HG03097 (cell line): ENCODE data around the gene NLGN1.

Experiments used
- ATAC-seq: cut with Tn5 transposase; IDR thresholded peaks from one replicate; pipeline ENCODE4 v1.9.1; 2021; ENCODE audit not compliant: unreplicated experiment, low FRiP score

The NLGN1 gene

DNA sequence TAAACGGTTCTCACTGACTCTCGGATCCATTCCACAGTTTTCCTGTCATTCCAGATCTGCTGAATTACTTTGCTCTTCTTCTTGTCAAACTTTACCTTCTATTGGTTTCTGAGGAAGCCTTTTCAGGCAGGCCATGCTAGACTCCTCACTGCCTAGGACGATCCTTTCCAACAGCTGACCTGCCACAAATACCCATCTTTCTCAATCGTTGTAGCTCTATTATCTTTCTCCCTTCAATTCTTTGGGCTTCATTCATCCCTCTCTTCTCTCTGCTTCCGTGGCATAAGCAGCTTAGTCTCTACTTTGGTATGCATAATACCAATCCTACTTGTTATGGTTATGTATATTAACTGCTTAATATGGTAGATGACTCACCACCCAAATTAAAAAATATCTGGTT lies 421.8 kb downstream of the NLGN1 start:
- ATAC-seq = no peak

DNA sequence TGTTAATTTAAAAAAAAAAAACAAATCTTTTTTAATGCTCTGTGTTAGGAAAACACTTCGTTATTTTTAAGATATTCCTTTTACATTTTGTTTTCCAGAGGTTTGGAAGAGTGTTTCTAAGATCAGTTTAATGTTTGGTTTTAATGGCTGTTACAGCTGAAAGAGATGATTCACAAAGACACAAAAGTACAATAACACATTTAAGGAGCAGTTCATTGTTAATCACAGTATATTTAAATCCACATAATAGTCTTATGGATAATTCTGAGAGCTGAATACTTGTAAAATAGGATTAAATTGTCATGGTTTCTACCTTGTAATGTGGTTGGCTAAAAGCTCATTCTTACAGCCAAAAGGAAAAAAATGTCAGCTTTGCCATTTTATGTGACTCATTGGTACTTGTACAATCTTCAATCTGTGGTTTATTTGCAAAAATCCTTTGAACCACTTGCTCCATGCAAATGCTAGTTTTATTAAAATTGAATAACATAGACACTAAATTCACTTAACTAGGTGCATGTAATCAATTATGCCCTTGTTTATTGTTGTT lies 426.4 kb downstream of the NLGN1 start:
- no peak for ATAC-seq

DNA sequence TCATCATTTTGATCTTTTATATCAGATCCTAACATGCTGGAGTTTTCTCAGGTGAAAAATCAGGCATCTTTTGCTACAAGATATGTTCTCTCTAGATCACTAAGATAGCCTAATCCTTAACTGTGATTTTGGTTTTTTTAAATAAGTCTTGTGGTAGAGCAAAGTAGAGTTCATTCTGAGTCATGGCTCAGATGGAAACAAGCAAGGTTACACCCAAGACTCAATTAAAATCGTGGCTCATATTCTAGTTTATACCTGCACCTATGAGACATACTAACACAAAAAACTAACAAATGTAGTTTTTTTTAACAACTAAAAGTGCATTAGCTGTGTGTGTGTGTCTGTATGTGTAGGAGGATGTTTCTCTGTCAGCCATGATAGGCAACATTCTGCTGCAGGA lies 428.2 kb downstream of the NLGN1 start:
- no peak for ATAC-seq

DNA sequence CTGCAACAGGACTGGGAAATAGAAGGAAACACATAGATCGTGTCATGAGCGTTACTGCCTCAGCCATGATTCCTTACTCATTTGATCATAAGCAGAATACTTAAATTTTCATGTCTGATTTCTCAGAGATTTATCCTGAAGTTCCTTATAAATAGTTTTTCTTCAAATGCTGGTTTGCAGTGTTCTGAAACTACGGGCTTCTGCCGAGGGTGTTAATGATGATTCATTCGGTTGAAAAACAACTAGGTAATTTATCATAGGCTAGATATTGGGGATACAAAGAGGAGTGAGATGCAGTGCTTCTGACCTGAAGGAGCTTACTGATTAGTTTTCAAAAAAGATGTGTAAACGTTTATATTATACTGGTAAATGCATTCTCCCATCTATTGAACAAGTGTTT lies 428.9 kb downstream of the NLGN1 start:
- ATAC-seq = no peak

DNA sequence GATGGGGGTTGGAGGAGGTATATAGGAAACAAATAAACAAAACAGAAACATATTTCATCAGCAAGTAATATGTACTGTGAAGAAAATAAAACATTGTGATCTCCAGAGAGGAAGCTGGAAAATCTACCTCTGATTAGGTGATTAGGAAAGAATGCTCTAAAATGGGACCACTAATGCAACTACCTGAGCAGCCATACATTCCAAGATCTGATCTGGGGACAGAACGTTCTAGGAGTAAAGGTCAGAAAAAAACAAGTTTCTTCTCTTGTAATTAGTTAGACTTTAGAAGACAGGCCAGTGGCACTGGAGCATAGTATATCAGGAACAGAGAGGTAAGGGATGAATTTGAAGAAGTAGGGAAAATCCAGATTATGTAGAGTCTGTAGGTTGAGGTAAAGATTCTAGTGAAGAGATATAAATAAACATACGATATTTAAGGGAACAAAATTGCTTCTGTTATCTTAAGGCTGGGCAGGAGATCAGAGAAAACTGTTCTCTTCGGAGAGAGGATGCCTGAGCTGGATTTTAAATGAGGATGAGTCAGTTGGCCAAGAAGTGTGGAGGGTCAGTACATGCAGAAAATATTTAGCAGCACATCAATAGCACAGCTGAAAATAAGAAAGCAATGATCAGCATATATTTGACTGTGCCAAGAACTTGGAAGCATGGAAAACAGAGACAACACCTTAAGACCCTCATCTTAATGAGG lies 429.5 kb downstream of the NLGN1 start:
- no peak for ATAC-seq

DNA sequence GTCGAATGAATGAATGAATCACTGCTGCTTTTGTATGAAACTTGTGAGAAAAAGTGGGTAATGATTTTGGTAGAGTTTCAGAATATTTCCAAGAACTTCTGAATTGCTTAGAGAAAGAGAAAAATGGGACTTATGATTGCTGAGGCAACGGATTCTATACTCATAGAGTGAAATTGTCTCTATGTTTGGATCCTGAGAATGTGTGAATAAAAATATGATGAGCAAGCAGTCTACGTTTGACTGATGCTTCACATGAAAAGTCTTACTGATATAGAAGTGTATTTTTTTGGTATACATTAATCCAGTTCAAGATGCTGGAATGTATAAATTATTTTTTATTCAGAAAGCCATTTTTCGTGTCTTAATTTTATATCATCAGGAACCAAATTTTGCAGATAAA lies 441.1 kb downstream of the NLGN1 start:
- ATAC-seq = no peak

DNA sequence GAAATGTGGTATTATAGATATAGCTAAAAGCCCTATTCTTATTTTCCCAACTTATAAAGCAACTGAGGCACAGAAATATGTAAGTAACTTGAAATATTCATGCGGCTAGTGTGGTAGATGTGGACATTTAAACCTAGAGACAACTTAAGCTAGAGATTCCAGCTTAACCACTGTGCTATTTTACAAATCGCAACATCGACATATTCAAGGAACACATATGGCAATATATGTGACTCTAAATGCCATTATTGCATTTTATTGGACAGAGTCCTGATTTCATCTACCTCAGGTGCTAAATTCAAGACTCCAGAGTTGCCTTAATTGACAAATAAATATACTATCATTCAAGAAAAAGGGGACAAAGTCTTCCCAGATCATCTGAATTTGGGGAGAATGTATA lies 442.3 kb downstream of the NLGN1 start:
- ATAC-seq = no peak

DNA sequence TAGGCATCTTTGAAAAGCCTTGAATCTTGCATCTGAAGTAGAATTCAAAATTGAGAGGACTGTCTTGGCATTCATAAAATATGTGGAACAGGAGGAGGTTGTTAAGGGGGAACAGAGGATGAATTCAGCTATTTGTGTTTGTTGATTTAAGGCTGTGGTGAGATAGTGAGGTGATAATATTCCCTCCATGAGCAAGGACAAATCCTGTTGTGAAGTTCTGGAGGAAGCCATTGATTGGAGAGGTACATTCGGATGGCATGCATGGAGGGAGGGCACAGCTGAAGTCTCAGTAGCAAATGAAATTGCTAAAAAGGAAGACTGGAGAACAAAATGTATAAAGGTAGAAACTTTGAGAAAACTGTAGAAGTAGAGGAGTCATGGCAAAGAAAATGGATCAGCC lies 443.8 kb downstream of the NLGN1 start:
- no peak for ATAC-seq

DNA sequence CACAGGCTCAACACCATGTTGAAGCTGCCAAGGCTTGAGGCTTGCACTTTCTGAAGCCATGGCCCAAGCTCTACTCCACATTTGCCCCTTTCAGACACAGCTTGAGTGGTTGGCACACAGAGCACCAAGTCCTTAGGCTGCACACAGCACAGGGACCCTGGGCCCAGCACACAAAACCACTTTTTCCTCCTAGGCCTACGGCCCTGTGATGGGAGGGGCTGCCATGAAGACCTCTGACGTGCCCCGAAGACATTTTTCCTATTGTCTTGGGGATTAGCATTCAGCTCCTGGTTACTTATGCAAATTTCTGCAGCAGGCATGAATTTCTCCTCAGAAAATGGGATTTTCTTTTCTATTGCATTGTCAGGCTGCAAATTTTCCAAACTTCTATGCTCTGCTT lies 445.5 kb downstream of the NLGN1 start:
- no peak for ATAC-seq

DNA sequence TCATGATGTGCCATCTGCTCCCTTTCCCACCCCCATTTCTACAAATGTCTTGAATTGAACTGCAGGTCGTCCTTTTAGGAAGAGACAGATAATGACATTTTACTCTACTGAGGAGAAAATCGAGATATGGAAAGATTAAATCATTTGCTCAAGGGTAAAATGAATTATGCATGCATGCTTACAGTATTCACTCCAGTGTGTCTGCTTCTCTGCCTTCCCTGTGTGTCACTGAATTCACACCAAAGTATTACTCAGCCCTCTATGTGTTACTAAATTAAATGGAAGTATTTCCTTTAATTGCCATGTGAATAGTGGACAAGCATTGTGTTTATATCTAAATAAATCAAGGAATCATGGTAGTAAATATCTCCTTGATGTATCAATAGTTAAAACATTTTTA lies 449.0 kb downstream of the NLGN1 start:
- ATAC-seq = no peak

DNA sequence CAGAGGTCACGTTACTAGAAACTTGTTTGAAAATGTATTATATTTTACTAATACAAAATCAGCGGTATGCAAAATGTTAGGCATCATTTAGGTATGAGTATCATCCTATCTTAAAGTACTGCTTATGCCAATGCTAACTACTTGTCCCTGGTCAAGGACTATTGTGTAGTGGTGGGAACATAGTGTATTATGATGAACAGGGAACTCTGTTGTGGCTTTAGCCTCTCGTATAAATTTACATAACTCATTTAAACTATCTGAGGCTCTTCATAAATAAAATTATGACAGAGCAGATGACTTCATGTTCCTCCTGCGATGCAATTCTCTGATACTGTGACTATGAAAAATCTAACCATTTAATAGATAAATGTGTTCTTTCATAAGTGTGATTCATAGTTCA lies 451.9 kb downstream of the NLGN1 start:
- no peak for ATAC-seq

DNA sequence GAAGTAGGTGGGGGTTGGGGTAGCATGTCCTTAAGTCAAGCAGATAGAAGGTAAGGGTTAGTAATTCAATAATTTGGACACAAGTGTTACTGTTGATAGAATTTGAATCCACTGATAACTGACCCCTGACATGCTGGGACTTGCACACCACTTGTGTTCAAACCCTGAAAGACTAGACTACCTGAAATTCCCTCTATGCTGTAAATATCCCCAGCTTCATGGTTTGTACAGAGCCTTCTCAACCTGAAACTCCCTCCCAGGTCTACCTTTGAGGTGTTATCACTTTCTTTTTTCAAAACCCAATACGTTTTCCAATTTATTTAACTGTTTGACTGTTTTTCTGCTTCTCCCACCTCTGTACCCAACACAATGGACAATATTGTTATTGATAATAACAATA lies 459.6 kb downstream of the NLGN1 start:
- no peak for ATAC-seq

DNA sequence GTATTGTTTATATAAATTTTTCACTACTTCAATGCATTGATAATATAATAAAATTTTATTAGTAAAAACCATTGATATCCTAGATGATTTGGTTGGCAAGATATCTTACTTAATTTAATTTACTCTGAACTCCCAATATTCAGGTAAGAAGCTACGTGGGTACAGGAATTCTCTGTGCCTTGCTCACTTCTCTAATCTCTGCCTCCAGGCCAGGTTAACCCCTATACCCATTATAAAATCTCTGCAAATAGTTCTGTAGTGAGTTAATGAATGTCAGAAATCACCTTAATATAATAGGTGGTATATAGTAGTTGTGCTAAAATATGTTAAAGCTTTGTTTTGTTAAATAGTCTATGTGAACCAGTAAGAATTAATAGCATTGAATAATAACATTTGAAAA lies 465.2 kb downstream of the NLGN1 start:
- ATAC-seq = no peak

DNA sequence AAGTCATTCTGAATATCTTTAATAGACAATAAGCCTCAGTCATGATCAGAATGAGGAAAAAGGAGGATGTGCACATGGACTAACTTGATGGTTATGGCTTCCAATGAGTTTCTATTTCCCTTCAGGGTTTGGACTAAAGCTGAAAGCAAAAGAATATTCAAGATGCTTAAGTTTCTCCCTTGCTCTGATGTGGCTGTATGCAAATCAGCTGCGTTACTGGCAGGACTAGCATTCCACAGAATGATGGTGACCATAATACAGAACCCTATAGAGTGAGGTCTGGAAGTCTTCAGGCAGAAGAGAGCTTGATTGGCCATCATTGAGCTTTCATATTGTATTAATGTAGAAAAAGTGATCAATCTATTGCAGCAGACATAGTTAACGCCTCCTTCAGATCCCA lies 466.0 kb downstream of the NLGN1 start:
- no peak for ATAC-seq

DNA sequence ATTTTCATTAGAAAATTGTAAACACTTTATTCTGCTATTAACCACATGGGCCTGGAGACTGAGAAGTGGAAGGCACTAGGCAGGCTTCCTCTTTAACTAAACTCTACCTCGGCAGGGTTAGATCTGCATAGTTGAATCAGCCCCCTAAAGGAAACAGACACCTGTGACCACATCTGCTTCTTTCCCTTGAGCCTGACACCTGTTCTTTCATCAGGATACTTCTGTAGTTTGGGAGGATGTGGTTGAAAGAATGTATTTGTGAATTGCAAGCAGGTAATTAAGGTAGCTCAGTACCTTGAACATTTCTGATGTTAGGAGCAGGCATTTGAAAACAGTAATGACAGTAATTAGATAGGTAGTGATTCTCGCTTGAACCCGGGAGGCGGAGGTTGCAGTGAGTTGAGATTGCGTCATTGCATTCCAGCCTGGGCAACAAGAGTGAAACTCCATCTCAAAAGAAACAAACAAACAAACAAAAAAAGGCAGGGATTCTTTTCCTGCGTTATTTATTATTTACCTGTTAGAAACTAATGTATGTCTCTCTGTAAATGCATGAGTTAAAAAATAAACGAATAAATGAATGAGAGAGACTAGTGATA lies 468.5 kb downstream of the NLGN1 start:
- ATAC-seq = no peak

DNA sequence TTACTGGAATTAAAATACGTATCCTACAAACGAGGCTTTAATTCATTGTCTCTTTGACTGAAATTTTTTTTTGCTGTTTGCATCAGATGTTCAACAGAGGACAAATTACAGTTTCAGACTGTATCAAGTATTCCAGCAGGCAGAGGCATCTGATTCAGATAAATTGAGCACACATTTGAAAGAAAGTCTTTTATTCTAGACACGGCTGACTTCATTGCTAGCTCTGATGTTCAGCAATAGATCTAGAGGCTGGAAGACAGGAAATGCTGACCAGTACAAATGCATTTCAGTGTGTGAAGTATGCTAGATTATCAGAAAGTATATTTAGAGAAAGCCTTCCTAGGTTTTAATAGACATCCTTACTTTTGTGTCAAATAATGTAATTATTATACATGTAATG lies 472.2 kb downstream of the NLGN1 start:
- no peak for ATAC-seq

DNA sequence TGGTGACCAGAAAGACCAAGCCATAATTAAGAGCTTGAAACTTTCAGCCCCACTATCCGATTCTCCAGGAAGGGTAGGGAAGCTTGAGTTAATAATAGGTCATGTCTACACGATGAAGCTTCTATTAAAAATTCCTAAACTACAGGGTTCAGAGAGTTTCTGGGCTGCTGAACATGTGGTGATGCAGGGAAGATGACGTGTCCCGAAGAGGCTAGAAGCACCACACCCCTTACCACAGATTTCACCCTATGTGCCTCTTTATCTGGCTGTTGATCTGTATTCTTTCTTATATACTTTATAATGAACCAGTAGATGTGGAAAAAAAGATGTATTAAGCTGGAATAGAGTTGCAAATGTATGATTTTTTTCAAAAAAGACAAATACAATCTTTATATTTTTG lies 473.4 kb downstream of the NLGN1 start:
- ATAC-seq = no peak

DNA sequence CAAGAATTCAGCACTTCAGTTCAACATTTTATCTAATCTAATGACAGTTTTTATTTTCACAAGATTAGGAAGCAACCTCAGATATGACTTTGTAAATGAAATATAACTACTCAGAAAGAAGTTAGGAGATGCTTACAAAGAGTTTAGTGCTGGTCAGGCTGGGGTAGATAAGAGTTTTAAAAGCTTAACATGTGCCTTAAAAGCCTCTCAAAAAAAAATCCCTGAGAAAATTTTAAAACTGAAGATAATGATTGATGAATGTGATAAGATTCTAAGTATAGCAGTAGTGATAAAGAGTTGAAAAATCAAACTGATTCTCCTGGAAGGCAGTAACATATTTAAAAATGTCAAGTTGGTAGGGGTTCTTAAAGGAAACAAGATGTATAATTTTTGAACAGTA lies 478.2 kb downstream of the NLGN1 start:
- ATAC-seq = no peak

DNA sequence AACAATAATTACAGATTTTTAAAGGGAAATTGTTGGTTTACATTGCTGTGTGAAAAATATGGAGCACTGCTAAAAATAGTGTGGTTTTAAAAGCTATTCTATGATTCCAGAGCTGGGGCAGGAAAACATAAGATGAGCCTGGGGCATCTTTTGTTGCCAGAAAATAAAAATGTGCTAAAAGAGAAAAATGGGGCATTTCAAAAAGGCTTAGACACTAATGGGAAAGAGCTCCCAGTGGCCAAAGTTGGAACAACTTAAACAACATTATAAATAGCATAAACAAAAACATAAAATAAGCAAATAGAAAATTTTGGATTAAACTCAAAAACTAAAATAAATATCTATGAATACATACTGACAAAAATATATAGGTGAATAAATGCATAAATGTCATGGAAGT lies 478.9 kb downstream of the NLGN1 start:
- ATAC-seq = no peak

DNA sequence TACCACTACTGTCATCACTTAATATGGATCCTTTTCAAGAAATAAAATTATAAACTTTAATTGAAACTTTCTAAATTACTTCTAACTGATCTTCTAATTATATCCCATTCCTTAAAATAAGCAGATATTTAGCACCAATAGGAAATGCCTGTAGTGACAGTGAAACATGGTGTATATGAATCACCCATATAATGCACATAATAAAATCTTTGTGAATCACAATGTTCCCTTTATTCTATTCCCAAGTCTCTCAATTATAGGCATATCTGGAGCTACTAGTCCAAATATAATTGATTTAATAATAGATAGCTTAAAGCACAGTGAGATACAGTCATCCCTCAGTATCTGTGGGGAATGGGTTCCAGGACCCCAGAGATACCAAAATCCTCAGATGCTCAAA lies 490.3 kb downstream of the NLGN1 start:
- ATAC-seq = no peak

DNA sequence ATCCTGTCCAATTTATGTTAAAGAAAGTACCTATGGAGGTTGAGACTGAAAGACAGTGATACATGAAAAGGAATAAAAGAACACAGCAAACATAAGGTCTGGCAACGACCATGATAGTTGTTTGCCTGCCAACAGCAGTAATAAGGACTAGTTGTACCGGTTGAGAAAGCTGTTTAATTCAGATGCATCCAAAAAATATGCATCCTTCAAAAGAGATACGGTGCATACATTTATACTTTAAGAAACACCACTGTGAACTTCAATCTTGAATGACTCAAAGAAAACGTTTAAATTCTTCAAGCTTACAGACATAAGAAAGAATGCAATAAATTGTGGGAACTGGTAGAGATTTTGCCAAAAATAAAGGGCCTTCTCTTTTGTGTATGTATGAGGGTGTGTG lies 492.1 kb downstream of the NLGN1 start:
- ATAC-seq = no peak

DNA sequence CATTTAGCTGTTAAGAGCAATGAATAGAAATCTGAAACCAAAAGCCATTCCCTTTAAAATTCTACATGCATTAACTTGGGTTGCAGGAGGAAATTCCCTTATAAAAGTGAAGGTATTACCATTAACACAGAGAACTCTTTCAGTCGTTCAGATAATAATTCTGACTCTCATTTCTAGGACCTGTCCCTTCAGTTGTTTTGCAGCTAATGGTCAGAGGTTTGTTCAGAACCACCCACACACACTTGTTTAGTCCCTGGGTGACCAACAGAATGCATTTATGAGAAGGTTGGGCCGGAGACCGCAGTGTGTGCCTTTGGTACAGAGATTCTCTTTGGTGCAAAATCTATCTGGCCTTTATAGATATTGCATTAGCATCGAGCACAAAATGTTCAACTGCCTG lies 492.5 kb downstream of the NLGN1 start:
- no peak for ATAC-seq
